Pulmonary artery endothelial cell (primary cell): ENCODE measurements around the gene OR9Q2. TPM values are rescaled to one million over a fixed set of nuclear protein-coding genes. Genes with fewer than 3 reads are reported as not detected.
"Not testable (repeated sequence)": the region's sequence is repeated elsewhere in the genome, so short reads cannot be mapped to it uniquely, and the experiment has no call there.

ENCODE experiments used
- DNase-seq: peaks from one replicate; pipeline ENCODE4 v3.0.0-alpha.2; 2011; ENCODE audit warnings: low read depth, low spot score
- total RNA-seq: library from RNA; depleted of rRNA; stranded (reverse); fragments of >200 nt; gene quantifications from 2 replicates; pipeline ENCODE4 v1.2.3, GENCODE V29; 2014

Gene OR9Q2, protein sequence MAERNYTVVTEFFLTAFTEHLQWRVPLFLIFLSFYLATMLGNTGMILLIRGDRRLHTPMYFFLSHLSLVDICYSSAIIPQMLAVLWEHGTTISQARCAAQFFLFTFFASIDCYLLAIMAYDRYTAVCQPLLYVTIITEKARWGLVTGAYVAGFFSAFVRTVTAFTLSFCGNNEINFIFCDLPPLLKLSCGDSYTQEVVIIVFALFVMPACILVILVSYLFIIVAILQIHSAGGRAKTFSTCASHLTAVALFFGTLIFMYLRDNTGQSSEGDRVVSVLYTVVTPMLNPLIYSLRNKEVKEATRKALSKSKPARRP
- total RNA-seq: not detected in 2 replicates

DNA sequence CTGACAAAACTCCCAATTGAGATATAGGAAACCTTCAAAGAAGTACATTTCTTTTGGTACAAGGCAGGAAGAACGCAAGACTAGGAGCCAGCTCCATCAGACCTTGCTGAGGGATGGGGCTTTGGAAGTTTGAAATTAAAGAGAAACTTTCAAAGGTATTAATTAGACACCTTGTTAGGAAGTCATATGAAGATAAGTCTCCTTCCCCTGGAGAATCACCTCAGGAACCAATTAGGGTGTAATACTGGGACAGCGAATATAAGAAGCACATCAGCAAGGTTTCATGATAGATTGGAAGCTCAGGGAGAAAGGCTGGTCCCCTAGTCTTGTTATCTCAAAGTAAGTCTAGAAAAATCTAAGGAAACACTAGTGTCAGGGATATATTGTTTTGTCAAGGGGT, at the start of gene OR9Q2:
Gene OR9Q2, plus strand, starts transcription at position 301 of the 400 bp plus-strand sequence. CDS start 1,421 bp downstream, outside the sequence.
- no peak for DNase-seq

DNA sequence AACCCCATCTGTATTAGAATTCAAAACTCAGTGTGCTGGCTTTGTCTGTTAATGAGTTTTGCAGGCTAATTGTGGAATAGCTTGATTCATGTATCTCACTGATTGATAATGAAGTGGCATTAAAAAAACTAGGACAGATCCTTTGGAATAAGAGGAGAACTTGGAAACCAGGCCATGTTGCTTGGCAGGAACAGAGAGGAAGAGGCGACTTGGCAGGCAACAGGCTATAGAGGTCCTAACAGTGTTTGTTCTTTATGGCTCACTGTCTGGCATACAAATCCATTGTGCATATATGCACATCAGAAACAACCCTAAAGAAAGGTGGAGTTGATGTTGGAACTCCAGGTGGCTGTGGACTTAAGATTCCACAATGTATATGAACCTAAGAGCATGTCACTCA, 46.1 kb upstream of the OR9Q2 start:
- DNase-seq: no peak

DNA sequence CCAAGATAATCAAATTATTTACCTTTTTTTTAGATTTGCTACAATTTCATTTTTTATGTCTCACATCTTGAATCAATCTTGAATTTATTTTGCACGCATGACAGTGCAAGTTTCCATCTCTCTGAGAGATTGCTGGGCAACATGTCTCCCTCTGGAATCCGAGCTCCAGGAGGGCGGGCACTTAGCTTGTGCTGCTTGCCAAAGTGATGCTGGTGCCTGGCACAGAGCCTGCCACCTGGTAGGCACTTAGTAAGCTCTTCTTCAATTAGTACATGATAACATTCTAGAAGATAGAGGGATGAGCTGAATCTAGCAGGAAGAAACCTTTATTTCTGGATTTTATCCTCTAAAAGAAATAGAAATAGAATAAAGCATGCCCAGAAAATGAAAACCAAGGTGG, 36.1 kb upstream of the OR9Q2 start:
- DNase-seq: no peak

DNA sequence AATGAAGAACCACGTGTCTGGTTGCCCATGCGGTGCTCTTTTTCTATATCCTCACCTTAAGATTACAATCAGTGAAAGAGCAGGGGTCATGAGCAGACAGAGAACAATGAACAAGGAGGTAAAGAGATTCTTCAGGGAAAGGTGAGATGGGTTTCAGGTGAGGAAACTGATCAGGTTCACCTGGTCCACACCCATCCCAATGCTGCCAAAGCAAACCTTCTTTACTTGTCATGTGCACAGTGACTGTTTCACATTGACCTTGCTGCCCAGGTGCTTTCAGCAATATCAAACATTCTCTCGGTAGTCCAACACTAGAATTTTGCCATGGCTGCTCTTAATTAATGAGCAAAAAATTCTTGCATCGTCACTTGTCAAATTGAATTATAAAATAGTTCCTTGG, 24.5 kb upstream of the OR9Q2 start:
- no peak for DNase-seq

DNA sequence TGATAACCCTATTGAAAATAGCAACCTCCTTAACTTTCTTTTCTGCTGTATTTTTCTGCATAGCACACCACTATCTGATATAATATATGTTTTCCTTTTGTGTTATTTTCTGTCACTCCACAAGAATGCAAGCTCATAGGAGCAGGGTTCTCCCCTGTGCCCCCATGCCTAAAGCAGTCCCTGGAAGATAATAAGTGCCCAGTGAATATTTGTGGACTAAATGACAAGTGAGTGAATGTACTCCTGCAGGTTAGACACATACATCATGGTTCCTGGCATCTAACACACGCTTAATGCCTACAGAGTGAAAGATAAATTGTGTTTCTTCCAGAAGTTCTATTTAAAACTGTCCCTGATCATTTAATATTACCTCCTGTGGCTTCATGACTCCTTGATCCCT, 23.9 kb upstream of the OR9Q2 start:
- no peak for DNase-seq

DNA sequence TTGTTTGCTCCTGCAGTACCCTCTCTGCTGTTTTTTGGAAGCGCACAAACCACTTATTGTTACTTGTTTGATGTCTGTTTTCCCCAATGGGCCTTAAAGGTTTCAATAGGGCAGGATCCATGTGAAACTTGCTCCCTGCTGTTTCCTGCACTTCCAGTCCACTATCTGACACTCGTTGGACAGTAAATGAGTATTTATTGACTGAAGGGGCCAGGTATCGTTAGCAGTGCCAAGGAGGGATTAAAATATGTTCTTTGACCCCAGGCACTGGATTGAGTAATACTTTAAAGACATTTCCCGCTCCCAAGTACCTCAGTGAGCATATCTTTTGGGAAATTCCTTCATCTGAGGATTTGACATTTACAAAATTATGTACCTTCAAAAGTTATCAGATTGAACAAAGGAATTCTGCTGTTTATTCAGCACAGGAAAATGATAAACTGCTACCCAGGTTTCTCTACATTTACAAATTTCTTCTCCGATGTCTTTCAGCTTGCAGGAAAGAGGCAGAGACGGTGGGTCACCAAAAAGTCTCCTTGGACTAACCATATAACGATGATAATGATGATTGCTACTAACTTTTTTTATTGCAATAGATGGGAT, 23.3 kb upstream of the OR9Q2 start:
- DNase-seq: no peak

- DNase-seq: no peak
Measured at GRCh38 chr11:58177409-58178054, 11.3 kb upstream of the OR9Q2 start.

DNA sequence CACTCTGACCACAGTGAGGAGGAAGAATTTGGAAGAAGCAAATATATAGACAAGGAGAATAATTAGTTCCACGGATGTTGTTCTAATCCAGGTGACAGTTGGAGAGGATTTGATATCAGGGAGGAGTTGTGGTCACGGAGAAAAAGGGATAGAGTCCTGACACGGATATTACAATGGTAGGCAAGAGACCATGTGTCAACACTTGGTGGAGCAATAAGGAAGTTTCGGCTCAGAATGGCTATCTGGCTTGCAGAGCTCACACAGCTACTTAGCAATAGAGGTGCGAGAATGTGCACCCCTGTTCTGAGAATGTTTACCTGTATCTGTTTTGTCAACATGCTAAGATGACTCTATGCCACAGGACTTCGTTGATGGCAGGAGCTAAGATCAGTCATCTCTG, 10.4 kb upstream of the OR9Q2 start:
- no peak for DNase-seq

DNA sequence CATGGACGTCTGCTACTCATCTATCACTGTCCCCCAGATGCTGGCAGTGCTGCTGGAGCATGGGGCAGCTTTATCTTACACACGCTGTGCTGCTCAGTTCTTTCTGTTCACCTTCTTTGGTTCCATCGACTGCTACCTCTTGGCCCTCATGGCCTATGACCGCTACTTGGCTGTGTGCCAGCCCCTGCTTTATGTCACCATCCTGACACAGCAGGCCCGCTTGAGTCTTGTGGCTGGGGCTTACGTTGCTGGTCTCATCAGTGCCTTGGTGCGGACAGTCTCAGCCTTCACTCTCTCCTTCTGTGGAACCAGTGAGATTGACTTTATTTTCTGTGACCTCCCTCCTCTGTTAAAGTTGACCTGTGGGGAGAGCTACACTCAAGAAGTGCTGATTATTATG, 9.2 kb upstream of the OR9Q2 start:
- DNase-seq: no peak

- no peak for DNase-seq
Measured at GRCh38 chr11:58186938-58187337, 1.9 kb upstream of the OR9Q2 start.

DNA sequence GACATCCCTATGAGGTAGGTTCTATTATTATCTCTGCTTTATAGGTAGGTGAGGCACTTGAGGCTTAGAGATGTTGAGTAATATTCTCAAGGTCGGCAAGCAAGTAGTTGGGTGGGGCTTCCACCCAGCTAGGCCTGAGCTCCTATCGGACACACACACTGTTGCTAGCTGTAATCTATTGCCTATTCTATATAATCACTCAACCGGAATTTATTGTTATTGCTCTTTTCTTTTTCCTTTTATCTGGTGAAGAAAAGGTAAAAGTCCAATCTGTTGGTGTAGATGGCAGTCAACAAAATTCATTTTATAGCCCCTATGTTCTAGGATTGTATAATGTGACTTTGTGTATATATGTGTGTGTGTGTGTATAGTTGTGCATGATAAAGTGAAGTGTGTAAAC, 3.4 kb downstream of the OR9Q2 start:
- no peak for DNase-seq

DNA sequence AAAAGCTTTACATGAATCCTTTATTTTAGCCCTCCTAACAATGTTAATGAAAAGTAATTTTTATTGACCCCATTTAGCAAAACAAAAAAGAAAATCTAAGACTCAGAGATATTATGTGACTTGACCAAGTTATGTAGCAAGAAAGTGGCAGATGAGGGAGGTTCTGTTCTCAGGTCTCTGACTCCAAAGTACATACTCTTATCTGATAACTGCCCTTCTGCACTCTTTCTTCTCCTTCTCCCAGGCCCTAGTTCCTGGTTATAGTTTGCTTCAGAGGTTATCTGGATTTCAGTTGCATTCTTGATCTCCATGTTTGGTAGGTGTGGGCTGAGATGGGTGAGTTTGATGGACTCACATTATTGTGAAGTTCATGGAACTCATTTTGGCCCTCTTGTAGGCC, 4.5 kb downstream of the OR9Q2 start:
- no peak for DNase-seq

DNA sequence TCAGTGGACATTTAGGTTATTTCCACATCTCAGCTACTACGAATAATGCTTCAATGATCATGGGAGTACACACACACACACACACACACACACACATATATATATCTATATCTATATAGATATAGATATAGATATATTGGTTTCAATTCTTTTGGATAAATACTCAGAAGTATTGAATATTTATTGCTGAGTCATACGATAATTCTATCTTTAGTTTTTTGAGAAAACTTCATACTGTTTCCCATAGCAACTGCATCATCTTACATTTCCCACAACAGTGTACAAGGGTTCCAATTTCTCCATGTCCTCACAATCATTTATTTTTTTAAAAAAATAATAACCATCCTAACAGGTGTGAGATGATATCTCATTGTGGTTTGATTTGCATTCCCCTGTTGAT, 7.1 kb downstream of the OR9Q2 start:
- DNase-seq: no peak

DNA sequence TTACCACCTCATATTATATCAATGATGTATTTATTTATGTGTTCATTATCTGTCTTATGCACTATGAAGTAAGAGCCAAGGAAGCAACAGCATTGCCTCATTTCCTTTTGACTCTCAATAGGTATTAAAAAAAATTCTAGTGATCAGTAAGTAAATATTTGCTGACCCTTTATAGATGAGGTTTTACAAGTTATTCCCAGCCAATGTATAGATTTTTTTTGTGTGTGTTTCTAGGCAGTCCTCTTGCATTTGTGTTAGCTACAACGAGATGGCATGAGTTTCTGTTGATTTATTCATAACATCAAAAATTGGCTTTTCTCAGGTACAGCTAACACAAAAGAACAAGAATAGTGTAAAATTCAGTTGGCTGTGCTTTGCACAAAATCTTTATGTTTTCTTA, 10.4 kb downstream of the OR9Q2 start:
- no peak for DNase-seq

DNA sequence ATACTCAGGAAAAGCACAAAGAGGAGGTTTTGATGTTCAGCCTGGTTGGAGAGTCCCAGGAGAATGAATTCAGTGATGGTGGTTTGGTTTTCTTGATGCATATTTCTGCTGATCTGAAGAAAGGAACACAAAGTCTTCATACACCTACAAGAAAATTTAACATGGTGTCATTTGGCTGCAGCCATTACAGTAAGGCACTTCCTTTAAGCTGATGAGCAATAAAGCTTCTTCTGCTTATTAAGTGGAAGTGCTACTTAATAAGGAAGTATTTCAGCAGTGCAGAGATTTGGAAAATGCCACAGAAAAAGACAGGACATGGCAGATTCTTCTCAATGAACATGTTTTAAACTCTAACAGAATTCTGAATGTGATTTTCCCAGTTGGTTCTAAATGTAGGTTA, 15.2 kb downstream of the OR9Q2 start, which contains the start of gene OR1S2:
Gene OR1S2, minus strand, starts transcription at position 101 of the 400 bp plus-strand sequence. Its CDS starts 0 bp downstream, at position 101.
- DNase-seq: no peak

DNA sequence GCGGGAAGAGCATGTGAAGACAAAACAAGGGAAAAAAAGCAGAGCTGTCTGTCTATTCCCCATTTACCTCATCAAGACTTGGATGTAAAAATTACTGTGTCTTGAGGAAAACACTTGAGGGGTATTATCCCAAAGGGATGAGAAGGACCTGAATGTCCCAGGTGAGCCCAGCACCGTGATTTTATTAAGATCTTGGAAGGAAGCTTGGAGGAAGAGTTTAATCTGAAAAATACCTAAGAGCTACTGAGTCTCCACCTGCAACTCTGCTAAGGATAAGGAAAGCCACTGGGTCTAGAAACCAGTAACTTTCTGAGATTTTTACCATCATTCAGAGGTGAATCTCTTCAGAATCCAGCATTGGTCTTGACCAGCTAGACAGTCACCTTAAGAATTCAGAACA, 23.6 kb downstream of the OR9Q2 start, which contains the start of gene OR1S1:
Gene OR1S1, plus strand, starts transcription at position 301 of the 400 bp plus-strand sequence.
- not testable (repeated sequence) for DNase-seq

DNA sequence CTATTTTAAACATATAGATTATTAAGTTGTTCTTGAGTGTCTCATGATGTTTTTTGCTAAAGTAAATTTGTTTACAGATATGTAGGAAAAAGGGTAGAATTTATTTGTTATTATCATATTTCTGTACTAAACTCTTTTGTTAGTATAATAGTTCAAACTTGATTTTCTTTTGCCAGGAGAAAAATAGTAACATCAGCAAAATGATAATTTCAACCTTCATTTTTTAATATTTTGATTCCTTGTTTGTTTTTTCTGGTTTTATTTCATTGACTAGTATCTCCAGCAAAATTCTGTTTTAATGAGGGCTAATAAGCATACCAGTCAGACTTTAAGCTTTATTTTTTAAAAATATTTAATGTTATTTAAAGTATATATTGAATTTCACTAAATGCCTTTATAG, 27.6 kb downstream of the OR9Q2 start:
- no peak for DNase-seq

- no peak for DNase-seq
Measured at GRCh38 chr11:58222721-58223120, 33.9 kb downstream of the OR9Q2 start.

- no peak for DNase-seq
Measured at GRCh38 chr11:58227956-58228615, 39.2 kb downstream of the OR9Q2 start.
